ENCODE measurements around the gene ABCA13.
"Not testable (repeated sequence)": the region's sequence is repeated elsewhere in the genome, so short reads cannot be mapped to it uniquely, and the experiment has no call there.

The ABCA13 gene

GRCh38 chr7:48171202-48171601 lies at the start of gene ABCA13:
Gene ABCA13, plus strand, starts transcription at chr7:48171458. Its CDS starts 26 bp downstream, at chr7:48171484.
- no peak for TF ChIP-seq ZNF274 (IDR thresholded peaks at IDR 0.05; ENCODE audit: low read depth, low read length)
- no peak within 1 kb of the TSS for H3K4me3 ChIP-seq (ENCODE audit: low read length)

GRCh38 chr7:48126037-48126436 lies 45.2 kb upstream of the ABCA13 start:
- H3K4me3 ChIP-seq (ENCODE audit: low read length): no peak overlapping the region
- no peak for TF ChIP-seq ZNF274 (IDR thresholded peaks at IDR 0.05; ENCODE audit: low read depth, low read length)

GRCh38 chr7:48130658-48131108 lies 40.6 kb upstream of the ABCA13 start:
- H3K4me3 ChIP-seq (ENCODE audit: low read length): no peak overlapping the region
- no peak for TF ChIP-seq ZNF274 (IDR thresholded peaks at IDR 0.05; ENCODE audit: low read depth, low read length)

DNA sequence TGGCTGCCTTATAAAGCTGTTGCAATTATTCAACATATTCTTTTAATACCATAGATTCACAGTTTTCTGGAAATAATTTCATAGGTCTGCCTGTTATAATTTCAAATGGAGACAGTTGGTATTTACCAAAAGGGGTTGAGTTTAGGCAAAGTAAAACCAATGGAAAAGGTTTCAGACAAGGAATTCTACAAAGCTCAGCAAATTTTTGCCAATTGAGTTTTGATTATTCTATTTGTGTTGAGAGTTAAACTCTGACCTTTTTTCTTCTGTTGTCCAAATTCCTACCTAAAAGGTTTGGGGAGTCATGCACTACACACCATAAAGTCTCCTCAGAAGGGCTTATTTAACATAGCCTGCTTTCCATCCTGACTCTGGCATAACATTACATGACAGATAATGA lies 38.5 kb upstream of the ABCA13 start:
- TF ChIP-seq ZNF274 (IDR thresholded peaks at IDR 0.05; ENCODE audit: low read depth, low read length): no peak
- H3K4me3 ChIP-seq (ENCODE audit: low read length): no peak overlapping the region

DNA sequence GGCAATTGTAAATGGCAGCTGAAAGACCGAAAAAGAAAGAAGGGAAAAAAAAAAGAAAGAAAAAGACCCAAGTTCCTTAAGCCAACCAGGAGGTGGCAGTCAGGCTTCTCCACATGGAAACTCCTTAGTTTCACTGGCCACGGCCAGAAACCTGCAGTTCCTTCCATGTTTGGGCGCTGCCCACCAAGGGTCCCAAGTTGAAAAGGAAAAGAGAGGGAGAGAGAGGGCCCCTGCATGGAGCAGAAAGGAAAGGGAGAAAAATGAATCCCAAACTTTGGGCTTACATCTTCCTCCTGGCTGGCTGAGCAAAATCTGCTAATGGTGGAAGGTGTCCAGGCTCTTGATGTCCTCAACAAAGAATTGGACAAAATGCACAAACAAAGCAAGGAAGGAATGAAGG lies 31.8 kb upstream of the ABCA13 start:
- no peak overlapping the region for H3K4me3 ChIP-seq (ENCODE audit: low read length)
- TF ChIP-seq ZNF274 (IDR thresholded peaks at IDR 0.05; ENCODE audit: low read depth, low read length): no peak

DNA sequence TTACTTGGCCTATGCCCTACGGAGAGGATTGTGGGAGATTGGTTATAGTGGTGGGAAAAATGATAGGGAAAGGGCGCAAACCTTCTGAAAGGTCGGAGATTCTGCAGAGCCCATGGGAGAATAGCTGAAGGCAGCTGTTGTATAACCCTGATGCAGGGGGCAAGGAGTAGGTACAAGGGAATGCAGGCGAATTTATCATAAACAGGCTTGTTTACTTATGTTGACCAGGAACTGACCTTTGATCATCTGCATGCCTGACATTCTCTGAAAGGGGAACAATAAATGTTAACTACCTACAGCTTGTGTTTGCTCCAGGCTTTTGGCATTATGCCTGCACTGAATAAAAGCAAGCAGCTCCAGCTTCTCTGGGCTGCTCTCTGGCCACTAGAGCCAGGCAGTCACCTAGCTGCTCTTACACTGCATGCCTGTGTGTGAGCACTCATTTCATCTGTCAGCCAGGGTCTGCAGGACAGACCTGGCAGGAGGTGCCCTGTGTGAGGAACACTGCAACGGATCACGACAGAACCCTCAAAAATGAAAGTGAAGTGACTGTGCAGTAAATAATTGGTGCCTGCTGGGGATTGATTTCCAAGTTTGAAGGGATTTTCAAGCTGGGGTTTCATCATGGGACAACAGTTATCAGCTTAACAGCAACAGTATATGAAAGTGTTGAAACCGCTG lies 31.1 kb upstream of the ABCA13 start:
- no peak overlapping the region for H3K4me3 ChIP-seq (ENCODE audit: low read length)
- TF ChIP-seq ZNF274 (IDR thresholded peaks at IDR 0.05; ENCODE audit: low read depth, low read length): no peak

DNA sequence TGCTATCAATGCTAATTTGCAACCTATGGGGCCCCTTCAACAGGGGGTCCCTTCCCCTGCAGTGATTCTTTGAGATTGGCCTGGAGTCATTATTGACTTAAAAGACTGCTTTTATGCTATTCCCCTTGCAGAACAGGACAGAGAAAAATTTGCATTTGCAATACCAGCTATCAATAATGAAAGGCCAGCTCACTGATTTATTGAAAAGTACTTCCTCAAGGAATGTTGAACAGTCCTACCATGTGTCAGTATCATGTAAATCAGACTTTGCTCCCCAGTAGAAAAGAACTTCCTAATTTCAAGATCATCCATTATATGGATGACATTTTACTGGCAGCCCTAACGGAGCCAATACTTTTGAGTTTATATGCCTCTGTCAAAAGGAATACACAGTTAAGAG lies 29.7 kb upstream of the ABCA13 start:
- no peak overlapping the region for H3K4me3 ChIP-seq (ENCODE audit: low read length)
- TF ChIP-seq ZNF274 (IDR thresholded peaks at IDR 0.05; ENCODE audit: low read depth, low read length): no peak

- no peak overlapping the region for H3K4me3 ChIP-seq (ENCODE audit: low read length)
- TF ChIP-seq ZNF274 (IDR thresholded peaks at IDR 0.05; ENCODE audit: low read depth, low read length): no peak
These were observed 26.9 kb upstream of the ABCA13 start for GRCh38 chr7:48144291-48144768.

DNA sequence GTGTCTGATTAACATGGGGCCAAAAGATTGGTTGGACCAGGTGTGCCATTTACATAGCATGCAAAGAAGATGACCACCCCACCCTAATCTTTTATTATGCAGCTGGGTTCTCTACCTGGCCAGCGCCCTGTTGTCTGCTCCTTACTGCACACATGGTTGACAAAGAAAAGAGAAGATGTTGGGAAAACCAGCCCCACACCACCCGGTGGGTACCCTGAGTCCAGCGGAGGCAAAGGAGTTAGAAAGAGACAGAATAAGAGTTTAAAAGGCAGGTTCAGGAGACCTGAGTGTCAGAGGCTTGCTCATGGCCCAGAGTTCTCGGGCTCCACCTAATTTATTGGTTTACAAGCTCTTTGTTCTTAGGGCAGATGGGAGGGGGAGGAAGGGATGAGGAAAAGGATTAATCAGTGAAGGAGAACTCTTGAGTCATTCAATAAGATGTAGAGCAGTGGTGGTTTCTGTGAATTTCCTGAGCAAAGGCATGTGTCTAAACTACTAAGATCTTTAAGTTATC lies 24.1 kb upstream of the ABCA13 start:
- no peak for TF ChIP-seq ZNF274 (IDR thresholded peaks at IDR 0.05; ENCODE audit: low read depth, low read length)
- no peak overlapping the region for H3K4me3 ChIP-seq (ENCODE audit: low read length)

GRCh38 chr7:48147690-48148089 lies 23.6 kb upstream of the ABCA13 start:
- H3K4me3 ChIP-seq (ENCODE audit: low read length): not testable (repeated sequence)

DNA sequence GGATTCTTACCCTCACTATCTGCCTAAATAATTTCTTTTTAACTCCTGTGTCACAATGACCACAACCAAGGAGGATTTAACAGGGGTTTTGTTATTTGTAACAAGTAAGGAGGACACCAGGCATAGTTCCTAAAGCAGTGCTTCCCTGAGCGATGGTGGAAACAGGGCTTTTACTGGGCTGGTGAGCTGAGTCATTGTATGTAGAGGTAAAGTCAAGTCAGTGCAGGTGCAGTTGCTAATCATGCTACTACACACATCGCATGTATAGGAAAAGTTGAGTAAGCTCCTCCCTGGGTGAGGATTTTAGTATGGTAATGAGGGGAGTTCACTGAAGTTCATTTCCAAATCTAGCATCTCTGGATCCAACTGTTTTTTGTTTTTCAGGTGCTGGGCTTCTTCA lies 22.9 kb upstream of the ABCA13 start:
- no peak for TF ChIP-seq ZNF274 (IDR thresholded peaks at IDR 0.05; ENCODE audit: low read depth, low read length)

DNA sequence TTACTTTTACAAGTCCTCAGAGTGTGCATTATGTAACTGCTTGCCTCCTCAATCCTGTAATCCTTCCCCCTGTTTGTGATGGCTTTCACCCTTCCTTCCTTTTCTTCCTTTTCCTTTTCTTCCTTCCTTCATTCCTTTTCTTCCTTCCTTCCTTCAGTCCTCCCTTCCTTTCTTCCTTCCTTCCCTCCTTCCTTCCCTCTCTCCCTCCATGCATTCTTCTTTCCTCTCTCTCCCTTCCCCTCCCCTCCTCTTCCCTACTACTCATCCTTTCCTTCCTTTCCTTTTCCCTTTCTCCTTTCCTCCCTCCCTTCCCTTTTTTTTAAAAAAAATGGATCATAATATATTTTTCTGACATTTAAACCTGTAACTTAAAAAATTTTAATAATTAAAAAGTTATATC lies 22.2 kb upstream of the ABCA13 start:
- no peak overlapping the region for H3K4me3 ChIP-seq (ENCODE audit: low read length)
- no peak for TF ChIP-seq ZNF274 (IDR thresholded peaks at IDR 0.05; ENCODE audit: low read depth, low read length)

More for the DNA sequence above, 22.9 kb upstream of the ABCA13 start:
- no peak overlapping the region for H3K4me3 ChIP-seq (ENCODE audit: low read length)

- H3K4me3 ChIP-seq (ENCODE audit: low read length): no peak overlapping the region
- TF ChIP-seq ZNF274 (IDR thresholded peaks at IDR 0.05; ENCODE audit: low read depth, low read length): no peak
These were observed 21.2 kb upstream of the ABCA13 start for GRCh38 chr7:48150086-48150485.

- TF ChIP-seq ZNF274 (IDR thresholded peaks at IDR 0.05; ENCODE audit: low read depth, low read length): no peak
These were observed 16.4 kb upstream of the ABCA13 start for GRCh38 chr7:48154792-48155413.

GRCh38 chr7:48158404-48158803 lies 12.9 kb upstream of the ABCA13 start:
- no peak overlapping the region for H3K4me3 ChIP-seq (ENCODE audit: low read length)
- TF ChIP-seq ZNF274 (IDR thresholded peaks at IDR 0.05; ENCODE audit: low read depth, low read length): no peak

More at GRCh38 chr7:48154792-48155413, 16.4 kb upstream of the ABCA13 start:
- no peak overlapping the region for H3K4me3 ChIP-seq (ENCODE audit: low read length)
